GM19438 (cell line): ENCODE data around the gene TTC34.

Source experiments
- ATAC-seq: cut with Tn5 transposase; IDR thresholded peaks from one replicate; pipeline ENCODE4 v1.9.1; 2021; ENCODE audit warnings: low read depth; ENCODE audit not compliant: unreplicated experiment

The TTC34 gene

GRCh38 chr1:2610036-2610959 is 191.2 kb downstream of the TTC34 start:
- ATAC-seq: no peak

GRCh38 chr1:2609319-2610035 is 192.0 kb downstream of the TTC34 start:
- ATAC-seq: no peak

- no peak for ATAC-seq
These were observed 193.8 kb downstream of the TTC34 start for GRCh38 chr1:2607641-2608091.

- no peak for ATAC-seq
These were observed 194.4 kb downstream of the TTC34 start for GRCh38 chr1:2606881-2607621.

GRCh38 chr1:2606396-2606880 is 195.1 kb downstream of the TTC34 start:
- ATAC-seq: no peak

DNA sequence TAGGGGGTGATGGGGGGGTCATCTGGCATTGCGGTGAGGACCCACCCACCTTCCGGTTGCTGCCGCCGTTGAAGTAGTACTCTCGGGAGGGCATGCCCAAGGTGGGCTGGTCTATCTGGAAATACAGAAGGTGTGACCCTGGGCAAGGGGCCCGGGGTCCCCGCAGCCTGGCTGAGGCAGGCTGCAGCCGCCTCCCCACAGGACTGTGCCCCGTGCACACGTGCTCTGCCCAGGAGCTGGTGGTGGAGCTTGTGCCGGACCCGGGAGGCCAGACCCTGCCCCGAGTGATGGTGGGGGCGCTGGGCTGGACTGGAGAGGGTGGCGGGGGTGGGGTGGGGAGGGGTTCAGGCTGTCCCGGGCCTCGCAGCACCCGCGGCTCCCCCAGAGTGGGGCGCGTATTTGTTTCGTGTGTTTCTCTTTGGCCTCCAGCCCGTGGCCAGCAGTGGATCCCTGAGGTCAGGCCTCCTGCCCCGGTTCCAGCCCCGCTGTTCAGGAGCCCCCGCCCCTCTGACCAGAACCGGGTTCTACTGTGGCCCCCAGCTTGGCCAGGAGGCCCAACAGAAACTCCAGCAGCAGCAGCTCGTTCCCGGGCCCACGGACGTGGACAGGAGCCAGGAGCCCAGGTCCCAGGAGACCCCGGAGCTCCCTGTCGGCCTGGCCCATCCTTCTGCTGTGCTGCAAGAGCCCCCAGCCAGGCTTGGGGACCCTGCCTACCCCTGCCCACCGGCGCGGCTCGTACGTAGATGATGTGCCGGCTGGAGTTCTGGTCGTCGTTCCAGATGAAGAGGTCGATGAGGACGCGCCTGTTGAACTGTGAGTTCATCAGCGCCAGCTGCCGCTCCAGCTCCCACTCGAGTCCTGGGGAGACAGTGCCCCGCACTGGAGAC is 195.7 kb downstream of the TTC34 start:
- no peak for ATAC-seq

- ATAC-seq: no peak
These were observed 196.5 kb downstream of the TTC34 start for GRCh38 chr1:2604844-2605508.

DNA sequence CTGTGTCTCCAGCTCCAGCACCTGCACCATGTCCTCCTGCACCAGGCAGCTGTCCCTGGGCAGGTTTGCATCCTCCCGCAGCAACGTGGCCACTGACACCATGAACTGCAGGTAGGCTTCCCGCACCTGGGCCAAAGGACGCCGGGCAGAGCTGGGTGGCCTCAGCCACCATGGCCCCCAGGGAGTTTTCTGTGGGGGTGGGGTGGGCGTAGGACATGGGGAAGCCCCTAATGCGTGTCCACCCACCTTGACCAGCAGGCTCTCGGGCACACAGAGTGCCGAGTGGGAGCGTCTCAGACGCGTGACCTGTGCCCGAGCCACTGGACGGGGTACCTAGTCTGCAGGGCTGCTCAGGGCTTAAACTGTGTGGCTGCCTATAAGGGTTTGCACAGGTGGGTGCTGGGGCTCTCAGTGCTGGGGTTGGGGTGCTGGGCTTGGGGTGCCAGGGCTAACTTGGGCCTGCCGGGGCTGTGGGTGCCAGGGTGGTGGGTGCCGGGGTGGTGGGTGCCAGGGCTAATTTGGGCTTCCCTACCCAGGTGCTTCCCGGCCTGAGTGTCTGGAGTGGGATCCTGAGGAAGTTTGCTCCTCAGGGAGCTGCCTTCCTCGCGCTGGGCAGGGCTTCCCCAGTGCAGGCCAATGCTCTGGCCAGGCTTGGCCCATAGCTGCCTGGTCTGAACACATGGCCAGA is 197.2 kb downstream of the TTC34 start:
- no peak for ATAC-seq

DNA sequence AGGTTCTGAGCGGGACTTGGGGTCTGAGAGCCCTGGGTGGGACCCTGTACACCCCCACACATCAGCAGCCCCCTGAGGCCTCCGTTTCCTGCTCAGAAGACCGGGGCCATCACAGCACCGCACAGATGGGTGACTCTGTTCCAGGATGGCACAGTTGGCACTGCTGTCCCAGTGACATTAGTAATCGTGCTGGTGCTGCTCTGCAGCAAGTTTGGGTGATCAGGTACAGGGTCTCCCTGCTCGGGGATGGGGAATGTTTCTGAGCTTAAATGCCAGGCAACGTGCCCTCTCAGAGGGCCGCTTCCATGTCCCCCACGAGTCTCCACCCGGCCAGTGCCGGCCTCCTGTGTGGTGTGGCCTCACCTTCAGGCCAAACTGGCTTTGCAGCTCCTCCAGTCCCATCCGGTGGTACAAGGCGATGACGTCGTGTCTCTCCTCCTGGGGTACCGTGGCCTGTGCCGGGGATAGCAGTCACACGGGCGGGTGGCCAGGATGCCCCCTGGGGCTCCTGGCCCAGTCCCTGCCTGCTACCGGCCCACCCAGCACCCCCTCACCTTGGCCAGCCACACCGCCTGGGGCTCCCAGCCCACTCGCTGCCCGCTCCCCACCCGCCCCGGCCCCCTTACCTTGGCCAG is 197.9 kb downstream of the TTC34 start:
- no peak for ATAC-seq

DNA sequence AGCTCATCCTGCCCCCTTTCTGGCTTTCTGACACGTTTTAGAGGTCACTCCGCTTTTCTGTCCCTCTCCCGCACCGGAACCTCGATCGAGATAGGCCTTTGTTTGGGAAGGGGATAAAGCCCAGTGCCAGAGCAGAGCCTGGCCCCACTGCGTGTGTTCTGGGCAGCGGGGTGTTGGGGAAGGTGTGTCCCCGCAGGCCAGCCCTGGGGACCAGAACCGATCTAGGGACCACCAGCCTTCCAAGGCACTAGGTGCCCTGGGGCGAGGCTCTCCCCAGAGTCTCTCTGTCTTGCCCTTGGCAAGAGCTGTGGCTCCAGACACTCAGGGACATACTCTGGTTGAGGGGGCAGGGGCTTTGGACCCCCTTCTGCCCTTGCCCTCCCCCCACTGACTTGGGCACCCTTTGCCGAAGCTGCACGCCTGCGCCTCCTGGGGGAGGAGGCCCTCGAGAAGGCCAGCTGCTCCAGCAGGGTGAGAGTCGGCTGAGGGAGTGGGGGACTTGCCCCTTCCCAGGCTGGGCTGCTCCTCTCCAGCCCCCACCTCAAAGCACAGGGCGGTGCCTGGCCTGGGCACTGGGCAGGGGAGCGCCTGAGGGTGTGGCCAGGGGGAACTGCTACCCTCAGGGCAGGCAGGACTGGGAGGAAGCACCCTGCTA is 198.5 kb downstream of the TTC34 start:
- no peak for ATAC-seq

- ATAC-seq: no peak
These were observed 199.1 kb downstream of the TTC34 start for GRCh38 chr1:2602311-2602835.

- no peak for ATAC-seq
These were observed 199.7 kb downstream of the TTC34 start for GRCh38 chr1:2601721-2602303.

- ATAC-seq: no peak
These were observed 203.1 kb downstream of the TTC34 start for GRCh38 chr1:2598329-2598931.

GRCh38 chr1:2597441-2598328 is 203.8 kb downstream of the TTC34 start:
- no peak for ATAC-seq

GRCh38 chr1:2596530-2597333 is 204.8 kb downstream of the TTC34 start:
- no peak for ATAC-seq
